ENCODE measurements around the gene ASIC2. TPM values are rescaled to one million over a fixed set of nuclear protein-coding genes. Genes with fewer than 3 reads are reported as not detected.

The ASIC2 gene
- total RNA-seq, 1 experiment from 2014 or later: 0.09 TPM

DNA sequence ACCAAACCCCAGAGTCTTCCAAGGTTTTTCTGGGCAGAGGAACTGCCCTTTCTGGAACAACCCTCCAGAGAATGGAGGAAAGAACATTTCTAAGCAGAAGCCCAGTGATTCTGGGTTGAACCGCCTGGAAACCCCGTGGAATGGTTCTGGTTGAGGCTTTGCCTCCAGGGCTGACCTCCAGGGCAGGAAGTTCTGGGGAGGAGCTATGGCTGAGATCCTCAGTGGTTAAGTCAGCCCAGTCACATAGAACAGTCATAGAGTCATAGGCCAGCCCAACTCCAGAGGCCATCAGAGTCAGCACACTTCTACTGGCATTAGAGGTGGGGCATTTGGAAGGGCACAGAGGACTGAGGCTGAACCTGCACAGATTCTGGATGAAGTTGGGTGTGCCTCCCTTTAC, 235.5 kb downstream of the ASIC2 start:
- ChIA-PET CTCF (no interaction called here), POLR2A (ENCODE audit: unreplicated experiment) (no interaction called here)
- Histone ChIP-seq H3K36me3 (ENCODE audit: low read depth) (no peaks in the 10 kb centered on the region), H3K4me2 (no peak overlapping the region), H3K4me3 (no peak overlapping the region), H3K79me2 (ENCODE audit: low read depth) (no peaks in the 10 kb centered on the region), H2AFZ (no peak overlapping the region), H3K4me1 (replicated peaks; ENCODE audit: insufficient read depth) (no peaks in the 10 kb centered on the region), H3F3A (ENCODE audit: insufficient read depth, low read depth) (no peaks in the 10 kb centered on the region), H3K9me3 (ENCODE audit: insufficient read depth, low read depth) (no peaks in the 10 kb centered on the region), H3K9me2 (ENCODE audit: insufficient read depth) (no peaks in the 10 kb centered on the region), H4K20me1 (ENCODE audit: insufficient read depth) (no peaks in the 10 kb centered on the region), H3K27me3 (ENCODE audit: insufficient read depth, low read depth) (peaks cover 39% of the 10 kb centered on the region), H3K27ac (no peak overlapping the region)
- intact Hi-C loops (cut with micrococcal nuclease; ENCODE audit: unreplicated experiment): loop anchor here (10.0 kb wide), 1 partner anchor 237 kb away; the partner anchor contains the start of gene ASIC2
- no peak for DNase-seq
- BruUV-seq (replicated peaks): no TSS peak
- TF ChIP-seq CTCF (conservative IDR thresholded peaks at IDR 0.05) (no peak), EZH2 (IDR thresholded peaks at IDR 0.05; ENCODE audit: low read depth) (no peak)

GRCh38 chr17:33056399-33057146, 236.5 kb downstream of the ASIC2 start:
- intact Hi-C loops (cut with micrococcal nuclease; ENCODE audit: unreplicated experiment): loop anchor here (10.0 kb wide), 1 partner anchor 238 kb away; the partner anchor contains the start of gene ASIC2
- H3K9me2 ChIP-seq (ENCODE audit: insufficient read depth): no peaks in the 10 kb centered on the region
- ChIA-PET POLR2A (ENCODE audit: unreplicated experiment) (no interaction called here), CTCF (no interaction called here)
- H3K36me3 ChIP-seq (ENCODE audit: low read depth): no peaks in the 10 kb centered on the region
- DNase-seq: no peak
- H3K4me2 ChIP-seq: no peak overlapping the region
- no peak overlapping the region for H3K27ac ChIP-seq
- H2AFZ ChIP-seq: no peak overlapping the region
- no peaks in the 10 kb centered on the region for H4K20me1 ChIP-seq (ENCODE audit: insufficient read depth)
- BruUV-seq (replicated peaks): no TSS peak
- H3K27me3 ChIP-seq (ENCODE audit: insufficient read depth, low read depth): peaks cover 44% of the 10 kb centered on the region
- no peaks in the 10 kb centered on the region for H3K9me3 ChIP-seq (ENCODE audit: insufficient read depth, low read depth)
- H3K79me2 ChIP-seq (ENCODE audit: low read depth): no peaks in the 10 kb centered on the region
- H3K4me1 ChIP-seq (replicated peaks; ENCODE audit: insufficient read depth): no peaks in the 10 kb centered on the region
- no peak overlapping the region for H3K4me3 ChIP-seq
- TF ChIP-seq EZH2 (IDR thresholded peaks at IDR 0.05; ENCODE audit: low read depth): no peak
- TF ChIP-seq CTCF (conservative IDR thresholded peaks at IDR 0.05): no peak
- H3F3A ChIP-seq (ENCODE audit: insufficient read depth, low read depth): no peaks in the 10 kb centered on the region

- H3K4me1 ChIP-seq (replicated peaks; ENCODE audit: insufficient read depth): no peaks in the 10 kb centered on the region
- H3K27ac ChIP-seq: no peak overlapping the region
- H4K20me1 ChIP-seq (ENCODE audit: insufficient read depth): no peaks in the 10 kb centered on the region
- H3K9me3 ChIP-seq (ENCODE audit: insufficient read depth, low read depth): no peaks in the 10 kb centered on the region
- no peak overlapping the region for H3K4me2 ChIP-seq
- H3K4me3 ChIP-seq: no peak overlapping the region
- POLR2A ChIA-PET (ENCODE audit: unreplicated experiment): no interaction called here
- H3K36me3 ChIP-seq (ENCODE audit: low read depth): no peaks in the 10 kb centered on the region
- H3K27me3 ChIP-seq (ENCODE audit: insufficient read depth, low read depth): peaks cover 47% of the 10 kb centered on the region
- H3F3A ChIP-seq (ENCODE audit: insufficient read depth, low read depth): no peaks in the 10 kb centered on the region
- no TSS peak for BruUV-seq (replicated peaks)
- DNase-seq: no peak
- no peak overlapping the region for H2AFZ ChIP-seq
- intact Hi-C loops (cut with micrococcal nuclease; ENCODE audit: unreplicated experiment): loop anchor here (10.0 kb wide), 1 partner anchor 239 kb away; the partner anchor contains the start of gene ASIC2
- TF ChIP-seq CTCF (conservative IDR thresholded peaks at IDR 0.05): no peak
- TF ChIP-seq EZH2 (IDR thresholded peaks at IDR 0.05; ENCODE audit: low read depth): no peak
- CTCF ChIA-PET: no interaction called here
- no peaks in the 10 kb centered on the region for H3K79me2 ChIP-seq (ENCODE audit: low read depth)
- H3K9me2 ChIP-seq (ENCODE audit: insufficient read depth): no peaks in the 10 kb centered on the region
Measured at GRCh38 chr17:33055746-33056145, 237.3 kb downstream of the ASIC2 start.
